ENCODE measurements around the gene PRTFDC1. TPM values are rescaled to one million over a fixed set of nuclear protein-coding genes. Genes with fewer than 3 reads are reported as not detected.

PRTFDC1 gene
- total and polyA plus RNA-seq, 2 donors (not counting 3 experiments of a cell fraction or from before 2014, with no cell fraction given): 22.0 to 27.0 TPM

DNA sequence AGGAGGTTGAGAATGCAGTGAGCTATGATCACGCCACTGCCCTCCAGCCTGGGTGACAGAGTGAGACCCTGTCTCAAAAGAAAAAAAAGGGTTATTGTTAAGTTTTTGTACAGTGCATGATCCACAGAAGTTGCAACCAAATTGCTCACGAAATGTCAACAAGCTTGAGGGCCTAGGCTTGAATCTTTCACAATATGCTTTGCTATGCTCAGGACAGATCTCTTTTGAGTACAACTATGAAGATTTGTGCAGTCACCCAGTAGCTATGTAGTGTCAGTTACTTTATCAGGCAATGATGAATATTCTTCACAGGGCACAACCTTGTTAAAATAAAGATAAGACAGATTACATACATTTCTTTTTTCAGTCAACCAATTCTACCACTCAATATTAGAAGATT, 109.2 kb downstream of the PRTFDC1 start:
- Histone ChIP-seq H3K9me3 (replicated peaks; ENCODE audit: control insufficient read depth, insufficient read depth, low read length) (no peaks in the 10 kb centered on the region), H3K79me2 (ENCODE audit: control insufficient read depth, insufficient read depth, low read length) (no peaks in the 10 kb centered on the region), H3K4me1 (ENCODE audit: control insufficient read depth, extremely low read depth, insufficient read depth, low read length) (no peaks in the 10 kb centered on the region), H3K4me3 (replicated peaks in 1 of 3; ENCODE audit: insufficient read depth in 1 of 3, low read depth in 1 of 3, low read length in 3 of 3) (no peak overlapping the region), H3K27me3 (ENCODE audit: control insufficient read depth in 2 of 2, insufficient read depth in 2 of 2, low read length in 2 of 2) (no peaks in the 10 kb centered on the region), H3K36me3 (ENCODE audit: control insufficient read depth in 2 of 2, extremely low read depth in 1 of 2, insufficient read depth in 2 of 2, low read length in 2 of 2) (no peaks in the 10 kb centered on the region), H2AFZ (ENCODE audit: low read depth, low read length) (no peak overlapping the region), H4K20me1 (replicated peaks; ENCODE audit: control insufficient read depth, extremely low read depth, insufficient read depth, low read length) (no peaks in the 10 kb centered on the region), H3K27ac (ENCODE audit: insufficient read depth, low read depth, low read length) (no peak overlapping the region), H3K9ac (replicated peaks; ENCODE audit: extremely low read depth, insufficient read depth, low read length) (no peak overlapping the region), H3K9me1 (replicated peaks; ENCODE audit: control insufficient read depth, extremely low read depth, insufficient read depth, low read length) (no peaks in the 10 kb centered on the region), H3K4me2 (ENCODE audit: insufficient read depth, low read length) (no peak overlapping the region)
- POLR2A ChIA-PET: no interaction called here
- TF ChIP-seq MYC (IDR thresholded peaks at IDR 0.05; ENCODE audit: low read depth, low read length) (no peak), POLR2AphosphoS5 (IDR thresholded peaks at IDR 0.05; ENCODE audit: insufficient read depth, low read depth, low read length) (no peak), EZH2 (IDR thresholded peaks at IDR 0.05; ENCODE audit: borderline replicate concordance, low read depth, low read length, severe bottlenecking) (no peak)
- TF ChIP-seq, protein P1, sequence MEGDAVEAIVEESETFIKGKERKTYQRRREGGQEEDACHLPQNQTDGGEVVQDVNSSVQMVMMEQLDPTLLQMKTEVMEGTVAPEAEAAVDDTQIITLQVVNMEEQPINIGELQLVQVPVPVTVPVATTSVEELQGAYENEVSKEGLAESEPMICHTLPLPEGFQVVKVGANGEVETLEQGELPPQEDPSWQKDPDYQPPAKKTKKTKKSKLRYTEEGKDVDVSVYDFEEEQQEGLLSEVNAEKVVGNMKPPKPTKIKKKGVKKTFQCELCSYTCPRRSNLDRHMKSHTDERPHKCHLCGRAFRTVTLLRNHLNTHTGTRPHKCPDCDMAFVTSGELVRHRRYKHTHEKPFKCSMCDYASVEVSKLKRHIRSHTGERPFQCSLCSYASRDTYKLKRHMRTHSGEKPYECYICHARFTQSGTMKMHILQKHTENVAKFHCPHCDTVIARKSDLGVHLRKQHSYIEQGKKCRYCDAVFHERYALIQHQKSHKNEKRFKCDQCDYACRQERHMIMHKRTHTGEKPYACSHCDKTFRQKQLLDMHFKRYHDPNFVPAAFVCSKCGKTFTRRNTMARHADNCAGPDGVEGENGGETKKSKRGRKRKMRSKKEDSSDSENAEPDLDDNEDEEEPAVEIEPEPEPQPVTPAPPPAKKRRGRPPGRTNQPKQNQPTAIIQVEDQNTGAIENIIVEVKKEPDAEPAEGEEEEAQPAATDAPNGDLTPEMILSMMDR (IDR thresholded peaks at IDR 0.05; ENCODE audit: extremely low read depth in 1 of 2, insufficient read depth in 1 of 2, low read depth in 1 of 2, low read length in 2 of 2): no peak
- no peak for FAIRE-seq
- intact Hi-C loops (cut with micrococcal nuclease) (no loop called here), dilution Hi-C loops (cut with MboI; ENCODE audit: extremely low pct_ligation_motif_present, low sequenced_read_pairs) (no loop called here)
- DNase-seq (ENCODE audit: low read depth, low spot score): no peak
- CTCF ChIA-PET: no interaction called here
- BruUV-seq (replicated peaks): no TSS peak

DNA sequence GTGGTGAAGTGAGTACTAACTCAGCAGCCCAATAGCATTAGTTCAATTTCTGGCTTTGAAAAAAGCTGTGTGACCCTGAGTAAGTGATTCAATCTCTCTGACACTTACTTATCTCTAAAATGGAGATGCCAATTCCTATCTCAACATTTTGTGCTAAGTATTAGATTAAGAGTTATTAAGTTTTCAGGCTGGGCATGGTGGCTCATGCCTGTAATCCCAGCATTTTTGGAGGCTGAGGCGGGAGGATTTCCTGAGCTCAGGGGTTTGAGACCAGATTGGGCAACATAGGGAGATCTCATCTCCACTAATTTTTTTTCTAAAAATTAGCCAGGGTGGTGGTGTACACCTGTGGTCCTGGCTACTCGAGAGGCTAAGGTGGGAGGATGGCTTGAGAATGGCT, 109.5 kb downstream of the PRTFDC1 start:
- BruUV-seq (replicated peaks): no TSS peak
- H4K20me1 ChIP-seq (replicated peaks; ENCODE audit: control insufficient read depth, extremely low read depth, insufficient read depth, low read length): no peaks in the 10 kb centered on the region
- H3K9me1 ChIP-seq (replicated peaks; ENCODE audit: control insufficient read depth, extremely low read depth, insufficient read depth, low read length): no peaks in the 10 kb centered on the region
- ChIA-PET CTCF (no interaction called here), POLR2A (no interaction called here)
- H3K79me2 ChIP-seq (ENCODE audit: control insufficient read depth, insufficient read depth, low read length): no peaks in the 10 kb centered on the region
- no peak overlapping the region for H3K27ac ChIP-seq (ENCODE audit: insufficient read depth, low read depth, low read length)
- H3K36me3 ChIP-seq (ENCODE audit: control insufficient read depth in 2 of 2, extremely low read depth in 1 of 2, insufficient read depth in 2 of 2, low read length in 2 of 2): no peaks in the 10 kb centered on the region
- dilution Hi-C loops (cut with MboI; ENCODE audit: extremely low pct_ligation_motif_present, low sequenced_read_pairs) (no loop called here), intact Hi-C loops (cut with micrococcal nuclease) (no loop called here)
- no peak overlapping the region for H3K4me2 ChIP-seq (ENCODE audit: insufficient read depth, low read length)
- H2AFZ ChIP-seq (ENCODE audit: low read depth, low read length): no peak overlapping the region
- TF ChIP-seq, protein P1 (IDR thresholded peaks at IDR 0.05; ENCODE audit: extremely low read depth in 1 of 2, insufficient read depth in 1 of 2, low read depth in 1 of 2, low read length in 2 of 2): no peak
- TF ChIP-seq POLR2AphosphoS5 (IDR thresholded peaks at IDR 0.05; ENCODE audit: insufficient read depth, low read depth, low read length) (no peak), MYC (IDR thresholded peaks at IDR 0.05; ENCODE audit: low read depth, low read length) (no peak), EZH2 (IDR thresholded peaks at IDR 0.05; ENCODE audit: borderline replicate concordance, low read depth, low read length, severe bottlenecking) (no peak), JUN (IDR thresholded peaks at IDR 0.05; ENCODE audit: borderline replicate concordance, insufficient read depth, insufficient read length, low read depth) (no peak), FOS (IDR thresholded peaks at IDR 0.05; ENCODE audit: borderline replicate concordance, insufficient read depth, low read length) (no peak), POLR2A (IDR thresholded peaks at IDR 0.05; ENCODE audit: low read depth, low read length) (no peak), GATA2 (IDR thresholded peaks at IDR 0.05; ENCODE audit: insufficient read depth, insufficient read length, low read depth, low read length) (no peak), MAX (IDR thresholded peaks at IDR 0.05; ENCODE audit: insufficient read depth, insufficient read length) (no peak)
- DNase-seq (ENCODE audit: low read depth, low spot score) (no peak), FAIRE-seq (no peak)
- no peaks in the 10 kb centered on the region for H3K4me1 ChIP-seq (ENCODE audit: control insufficient read depth, extremely low read depth, insufficient read depth, low read length)
- no peak overlapping the region for H3K4me3 ChIP-seq (replicated peaks in 1 of 3; ENCODE audit: insufficient read depth in 1 of 3, low read depth in 1 of 3, low read length in 3 of 3)
- no peaks in the 10 kb centered on the region for H3K27me3 ChIP-seq (ENCODE audit: control insufficient read depth in 2 of 2, insufficient read depth in 2 of 2, low read length in 2 of 2)
- no peaks in the 10 kb centered on the region for H3K9me3 ChIP-seq (replicated peaks; ENCODE audit: control insufficient read depth, insufficient read depth, low read length)
- no peak overlapping the region for H3K9ac ChIP-seq (replicated peaks; ENCODE audit: extremely low read depth, insufficient read depth, low read length)

All from endothelial cell of umbilical vein (primary cell).